Breast epithelium (tissue), 3 donors: ENCODE results near the gene ZFR2.

Experiments used
- POLR2A ChIP-seq: fragments of 450-650 bp; IDR thresholded peaks from one replicate; pipeline ENCODE4 v1.6.1; 2016; ENCODE audit warnings: antibody characterized with exemption, mild to moderate bottlenecking, moderate library complexity
- POLR2AphosphoS5 ChIP-seq, 3 donors: sonication (generic); formaldehyde crosslinking; IDR thresholded peaks; one replicate each; pipeline ENCODE4 v1.6.1; 2017; ENCODE audit warnings: antibody characterized with exemption in 3 of 3
- TF ChIP-seq, protein P1 (sequence below), 3 donors: fragments of 450-650 bp; IDR thresholded peaks; one replicate each; pipeline ENCODE4 v1.5.1; 2016 to 2017; ENCODE audit warnings: antibody characterized with exemption in 3 of 3, mild to moderate bottlenecking in 3 of 3, moderate library complexity in 3 of 3

DNA sequence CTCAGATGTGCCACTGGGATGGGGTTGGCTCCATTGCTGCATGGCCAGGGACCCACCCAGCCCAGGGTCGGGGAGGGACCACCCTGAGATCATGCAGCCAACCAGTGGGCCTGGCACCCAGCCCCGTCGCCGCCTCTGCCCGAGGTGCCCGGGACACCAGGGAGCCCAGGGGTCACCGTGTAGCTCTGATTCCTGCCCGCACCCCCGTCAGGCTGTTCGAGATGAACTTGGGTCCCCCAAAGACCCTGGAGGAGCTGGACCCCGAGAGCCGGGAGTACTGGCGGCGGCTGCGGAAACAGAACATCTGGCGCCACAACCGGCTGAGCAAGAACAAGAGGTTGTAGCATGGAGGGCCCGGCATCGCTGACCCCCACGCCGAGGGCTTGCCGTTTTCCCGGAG lies 101.8 kb downstream of the ZFR2 start:
- TF ChIP-seq, protein P1, sequence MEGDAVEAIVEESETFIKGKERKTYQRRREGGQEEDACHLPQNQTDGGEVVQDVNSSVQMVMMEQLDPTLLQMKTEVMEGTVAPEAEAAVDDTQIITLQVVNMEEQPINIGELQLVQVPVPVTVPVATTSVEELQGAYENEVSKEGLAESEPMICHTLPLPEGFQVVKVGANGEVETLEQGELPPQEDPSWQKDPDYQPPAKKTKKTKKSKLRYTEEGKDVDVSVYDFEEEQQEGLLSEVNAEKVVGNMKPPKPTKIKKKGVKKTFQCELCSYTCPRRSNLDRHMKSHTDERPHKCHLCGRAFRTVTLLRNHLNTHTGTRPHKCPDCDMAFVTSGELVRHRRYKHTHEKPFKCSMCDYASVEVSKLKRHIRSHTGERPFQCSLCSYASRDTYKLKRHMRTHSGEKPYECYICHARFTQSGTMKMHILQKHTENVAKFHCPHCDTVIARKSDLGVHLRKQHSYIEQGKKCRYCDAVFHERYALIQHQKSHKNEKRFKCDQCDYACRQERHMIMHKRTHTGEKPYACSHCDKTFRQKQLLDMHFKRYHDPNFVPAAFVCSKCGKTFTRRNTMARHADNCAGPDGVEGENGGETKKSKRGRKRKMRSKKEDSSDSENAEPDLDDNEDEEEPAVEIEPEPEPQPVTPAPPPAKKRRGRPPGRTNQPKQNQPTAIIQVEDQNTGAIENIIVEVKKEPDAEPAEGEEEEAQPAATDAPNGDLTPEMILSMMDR (IDR thresholded peaks at IDR 0.05): no peak
- TF ChIP-seq POLR2A (no peak), POLR2AphosphoS5 (IDR thresholded peaks at IDR 0.05) (no peak)
